Smooth muscle cell (in vitro differentiated cells): Measurements from ENCODE around the gene TSPAN9. TPM values are rescaled to one million over a fixed set of nuclear protein-coding genes. Genes with fewer than 3 reads are reported as not detected.

Experiments
- DNase-seq: peaks from one replicate; lab custom pipeline; 2025; ENCODE audit not compliant: unreplicated experiment; lab: John Stamatoyannopoulos, UW
- H2AFZ ChIP-seq: fragments of 200-600 bp; sonication (generic); 2 replicates; pipeline ENCODE4 v1.6.0; 2016; ENCODE audit warnings: antibody characterized with exemption, low read depth, mild to moderate bottlenecking
- H3F3A ChIP-seq: fragments of 200-600 bp; sonication (generic); 2 replicates; pipeline ENCODE4 v1.6.0; 2017; ENCODE audit warnings: antibody characterized with exemption, low read depth
- H3K27ac ChIP-seq: fragments of 200-600 bp; sonication (generic); 2 replicates; pipeline ENCODE4 v1.5.1; 2016; ENCODE audit warnings: low read depth, mild to moderate bottlenecking
- H3K27me3 ChIP-seq: fragments of 200-600 bp; sonication (generic); 2 replicates; pipeline ENCODE4 v1.6.1; 2016; ENCODE audit warnings: low read depth, mild to moderate bottlenecking
- H3K36me3 ChIP-seq: fragments of 200-600 bp; sonication (generic); 2 replicates; pipeline ENCODE4 v1.5.1; 2016; ENCODE audit warnings: low read depth
- H3K4me1 ChIP-seq: fragments of 200-600 bp; sonication (generic); 2 replicates; pipeline ENCODE4 v1.5.1; 2016; ENCODE audit warnings: low read depth
- H3K4me2 ChIP-seq: fragments of 200-600 bp; sonication (generic); 2 replicates; pipeline ENCODE4 v1.6.0; 2016; ENCODE audit warnings: mild to moderate bottlenecking
- H3K4me3 ChIP-seq: fragments of 200-600 bp; sonication (generic); 2 replicates; pipeline ENCODE4 v1.5.1; 2016; ENCODE audit warnings: mild to moderate bottlenecking
- H3K79me2 ChIP-seq: fragments of 200-600 bp; sonication (generic); 2 replicates; pipeline ENCODE4 v1.6.0; 2016; ENCODE audit warnings: low read depth, mild to moderate bottlenecking
- H3K9ac ChIP-seq: fragments of 200-600 bp; sonication (generic); 2 replicates; pipeline ENCODE4 v1.6.0; 2016; ENCODE audit warnings: low read depth
- H3K9me3 ChIP-seq: fragments of 200-600 bp; sonication (generic); replicated peaks from 2 replicates; pipeline ENCODE4 v1.5.1; 2016; ENCODE audit warnings: low read depth
- H4K20me1 ChIP-seq: fragments of 200-600 bp; sonication (generic); 2 replicates; pipeline ENCODE4 v1.6.0; 2016; ENCODE audit warnings: low read depth
- WGBS: methylation state at CpG from one replicate; pipeline ENCODE4 v1.1.7; 2016; ENCODE audit warnings: low lambda C conversion rate; 5-methylcytosine and 5-hydroxymethylcytosine counted together
- polyA plus RNA-seq: library from polyadenylated mRNA; unstranded; fragments of >200 nt; fragmentation: Nextera tagmentation; extraction: Ambion mirVana; gene quantifications from 2 replicates; pipeline ENCODE4 v1.2.1, GENCODE V29; 2016
- total RNA-seq: library from RNA; depleted of rRNA; stranded (reverse); fragments of >200 nt; gene quantifications from 2 replicates; pipeline ENCODE4 v1.2.3, GENCODE V29; 2014
- TF ChIP-seq, protein P1 (sequence below): fragments of 200-600 bp; sonication (generic); IDR thresholded peaks from 2 replicates; pipeline ENCODE4 v1.5.1; 2017; ENCODE audit warnings: borderline replicate concordance, mild to moderate bottlenecking, antibody characterized with exemption; ENCODE audit not compliant: insufficient read depth, poor library complexity, severe bottlenecking

The TSPAN9 gene
- total and polyA plus RNA-seq, 2 experiments from 2014 or later: 17.7 to 29.8 TPM

DNA sequence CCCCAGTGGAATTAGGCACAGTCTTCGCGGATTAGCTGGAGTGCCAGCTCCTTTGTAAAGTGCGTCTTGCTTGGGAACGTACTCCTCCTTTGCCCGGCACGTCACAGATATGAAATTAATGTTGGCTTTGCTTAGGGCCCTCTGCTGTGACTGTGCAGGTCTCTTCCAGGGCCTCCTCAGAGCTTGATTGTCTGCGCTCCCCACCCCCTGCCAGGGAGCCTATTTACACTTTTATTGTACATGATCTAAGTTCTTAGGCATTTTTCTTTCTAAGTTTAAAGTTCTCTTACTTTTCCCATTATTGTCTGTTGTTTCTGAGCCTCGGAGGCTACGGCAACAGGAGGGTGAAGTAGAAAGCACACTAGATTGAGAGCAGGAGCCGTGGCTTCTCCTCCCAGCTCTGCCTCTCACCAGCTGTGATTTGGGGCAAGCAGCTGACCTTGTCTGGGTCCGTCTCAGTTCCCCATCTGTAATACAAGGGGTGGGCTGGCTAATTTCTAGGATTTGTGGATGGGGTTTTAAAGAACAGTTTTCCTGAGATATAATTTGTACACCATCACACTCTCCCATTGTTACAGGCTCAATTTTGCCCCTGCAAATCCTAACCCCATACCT, 81.8 kb downstream of the TSPAN9 start:
- no peak overlapping the region for H2AFZ ChIP-seq
- peaks cover 33% of the 10 kb centered on the region for H4K20me1 ChIP-seq
- DNase-seq: no peak
- H3F3A ChIP-seq: no peaks in the 10 kb centered on the region
- no peaks in the 10 kb centered on the region for H3K27me3 ChIP-seq
- H3K4me2 ChIP-seq: peak overlapping the region; percentile 23
- TF ChIP-seq, protein P1, sequence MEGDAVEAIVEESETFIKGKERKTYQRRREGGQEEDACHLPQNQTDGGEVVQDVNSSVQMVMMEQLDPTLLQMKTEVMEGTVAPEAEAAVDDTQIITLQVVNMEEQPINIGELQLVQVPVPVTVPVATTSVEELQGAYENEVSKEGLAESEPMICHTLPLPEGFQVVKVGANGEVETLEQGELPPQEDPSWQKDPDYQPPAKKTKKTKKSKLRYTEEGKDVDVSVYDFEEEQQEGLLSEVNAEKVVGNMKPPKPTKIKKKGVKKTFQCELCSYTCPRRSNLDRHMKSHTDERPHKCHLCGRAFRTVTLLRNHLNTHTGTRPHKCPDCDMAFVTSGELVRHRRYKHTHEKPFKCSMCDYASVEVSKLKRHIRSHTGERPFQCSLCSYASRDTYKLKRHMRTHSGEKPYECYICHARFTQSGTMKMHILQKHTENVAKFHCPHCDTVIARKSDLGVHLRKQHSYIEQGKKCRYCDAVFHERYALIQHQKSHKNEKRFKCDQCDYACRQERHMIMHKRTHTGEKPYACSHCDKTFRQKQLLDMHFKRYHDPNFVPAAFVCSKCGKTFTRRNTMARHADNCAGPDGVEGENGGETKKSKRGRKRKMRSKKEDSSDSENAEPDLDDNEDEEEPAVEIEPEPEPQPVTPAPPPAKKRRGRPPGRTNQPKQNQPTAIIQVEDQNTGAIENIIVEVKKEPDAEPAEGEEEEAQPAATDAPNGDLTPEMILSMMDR: no peak
- H3K9ac ChIP-seq: peak overlapping the region; percentile 28
- H3K9me3 ChIP-seq: no peaks in the 10 kb centered on the region
- H3K4me3 ChIP-seq: no peak overlapping the region
- H3K36me3 ChIP-seq: no peaks in the 10 kb centered on the region
- 56% methylated on average over 11 of the region's 11 CpGs for WGBS
- peaks cover 5% of the 10 kb centered on the region for H3K4me1 ChIP-seq
- peak overlapping the region; percentile 63 for H3K27ac ChIP-seq
- H3K79me2 ChIP-seq: peaks cover 24% of the 10 kb centered on the region

DNA sequence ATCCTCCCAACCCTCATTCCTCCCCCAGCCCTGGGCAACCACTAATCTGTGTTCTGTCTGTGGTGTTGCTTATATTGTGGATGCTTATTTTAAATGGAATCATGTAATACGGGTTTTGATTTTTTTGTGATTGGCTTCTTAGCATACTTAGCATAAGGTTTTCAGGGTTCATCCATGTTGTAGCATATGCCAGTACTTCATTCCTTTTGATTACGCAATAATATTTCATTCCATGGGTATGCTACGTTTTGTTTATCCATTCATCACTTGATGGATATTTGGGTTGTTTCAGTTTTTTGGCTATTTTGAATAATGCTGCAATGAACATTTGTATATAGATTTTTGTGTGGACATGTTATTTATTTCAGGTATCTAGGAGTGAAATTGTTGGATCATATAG, 82.9 kb downstream of the TSPAN9 start:
- WGBS: 89% methylated on average over 3 of the region's 3 CpGs
- no peaks in the 10 kb centered on the region for H3F3A ChIP-seq
- H3K4me3 ChIP-seq: no peak overlapping the region
- no peak for DNase-seq
- no peaks in the 10 kb centered on the region for H3K27me3 ChIP-seq
- no peak overlapping the region for H2AFZ ChIP-seq
- no peak overlapping the region for H3K4me2 ChIP-seq
- no peaks in the 10 kb centered on the region for H3K36me3 ChIP-seq
- H3K9me3 ChIP-seq: no peaks in the 10 kb centered on the region
- H4K20me1 ChIP-seq: peaks cover 25% of the 10 kb centered on the region
- H3K9ac ChIP-seq: no peak overlapping the region
- no peak overlapping the region for H3K27ac ChIP-seq
- TF ChIP-seq, protein P1: no peak
- peaks cover 5% of the 10 kb centered on the region for H3K4me1 ChIP-seq
- H3K79me2 ChIP-seq: peaks cover 17% of the 10 kb centered on the region

DNA sequence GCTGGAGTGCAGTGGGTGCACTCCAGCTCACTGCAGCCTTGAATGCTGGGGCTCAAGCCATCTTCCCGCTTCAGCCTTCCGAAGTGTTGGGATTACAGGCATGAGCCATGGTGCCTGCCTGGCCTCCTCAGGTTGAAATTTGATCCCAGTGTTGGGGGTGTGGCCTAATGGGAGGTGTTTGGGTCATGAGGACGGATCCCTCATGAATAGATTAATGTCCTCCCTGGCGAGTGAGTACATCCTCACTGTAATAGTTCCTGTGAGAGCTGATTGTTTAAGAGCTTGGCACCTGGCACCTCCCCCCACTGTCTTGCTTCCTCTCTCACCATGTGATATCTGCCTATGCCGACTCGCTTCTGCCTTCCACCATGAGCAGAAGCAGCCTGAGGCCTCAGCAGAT, 84.7 kb downstream of the TSPAN9 start:
- no peak overlapping the region for H3K4me3 ChIP-seq
- no peak overlapping the region for H3K4me2 ChIP-seq
- no peaks in the 10 kb centered on the region for H3K36me3 ChIP-seq
- H3F3A ChIP-seq: no peaks in the 10 kb centered on the region
- H2AFZ ChIP-seq: no peak overlapping the region
- H3K27ac ChIP-seq: no peak overlapping the region
- no peak for DNase-seq
- no peaks in the 10 kb centered on the region for H3K9me3 ChIP-seq
- peaks cover 5% of the 10 kb centered on the region for H3K4me1 ChIP-seq
- peaks cover 16% of the 10 kb centered on the region for H3K79me2 ChIP-seq
- TF ChIP-seq, protein P1: no peak
- 89% methylated on average over 6 of the region's 6 CpGs for WGBS
- no peak overlapping the region for H3K9ac ChIP-seq
- H4K20me1 ChIP-seq: peaks cover 17% of the 10 kb centered on the region
- H3K27me3 ChIP-seq: no peaks in the 10 kb centered on the region
